Kidney epithelial cell (primary cell): ENCODE data around the gene NT5DC1. TPM values are rescaled to one million over a fixed set of nuclear protein-coding genes. Genes with fewer than 3 reads are reported as not detected.
A peak's percentile ranks its signal among the peaks of the same experiment; 100 is the strongest.

Experiments used
- DNase-seq: peaks from one replicate; pipeline ENCODE4 v3.0.0-alpha.2; 2010; ENCODE audit warnings: low read depth
- H3K27me3 ChIP-seq: 2 replicates; pipeline ENCODE4 v1.6.0; 2011; ENCODE audit warnings: low read length; ENCODE audit not compliant: control insufficient read depth, insufficient read depth
- H3K36me3 ChIP-seq: 2 replicates; pipeline ENCODE4 v1.5.1; 2011; ENCODE audit warnings: low read length; ENCODE audit not compliant: control insufficient read depth, insufficient read depth
- H3K4me3 ChIP-seq: 2 replicates; pipeline ENCODE4 v1.5.1; 2011; ENCODE audit warnings: low read depth, mild to moderate bottlenecking, control low read depth, low read length
- total RNA-seq: library from RNA; depleted of rRNA; stranded (reverse); fragments of >200 nt; gene quantifications from 2 replicates; pipeline ENCODE4 v1.2.3, GENCODE V29; 2015
- TF ChIP-seq, protein P1 (sequence below): IDR thresholded peaks from 2 replicates; pipeline ENCODE4 v1.5.1; 2011; ENCODE audit warnings: mild to moderate bottlenecking, moderate library complexity, low read length, control low read depth, inconsistent platforms; ENCODE audit not compliant: insufficient read depth, poor library complexity, severe bottlenecking

The NT5DC1 gene
- total RNA-seq, 1 donor from 2014 or later, result 19.3 TPM

DNA sequence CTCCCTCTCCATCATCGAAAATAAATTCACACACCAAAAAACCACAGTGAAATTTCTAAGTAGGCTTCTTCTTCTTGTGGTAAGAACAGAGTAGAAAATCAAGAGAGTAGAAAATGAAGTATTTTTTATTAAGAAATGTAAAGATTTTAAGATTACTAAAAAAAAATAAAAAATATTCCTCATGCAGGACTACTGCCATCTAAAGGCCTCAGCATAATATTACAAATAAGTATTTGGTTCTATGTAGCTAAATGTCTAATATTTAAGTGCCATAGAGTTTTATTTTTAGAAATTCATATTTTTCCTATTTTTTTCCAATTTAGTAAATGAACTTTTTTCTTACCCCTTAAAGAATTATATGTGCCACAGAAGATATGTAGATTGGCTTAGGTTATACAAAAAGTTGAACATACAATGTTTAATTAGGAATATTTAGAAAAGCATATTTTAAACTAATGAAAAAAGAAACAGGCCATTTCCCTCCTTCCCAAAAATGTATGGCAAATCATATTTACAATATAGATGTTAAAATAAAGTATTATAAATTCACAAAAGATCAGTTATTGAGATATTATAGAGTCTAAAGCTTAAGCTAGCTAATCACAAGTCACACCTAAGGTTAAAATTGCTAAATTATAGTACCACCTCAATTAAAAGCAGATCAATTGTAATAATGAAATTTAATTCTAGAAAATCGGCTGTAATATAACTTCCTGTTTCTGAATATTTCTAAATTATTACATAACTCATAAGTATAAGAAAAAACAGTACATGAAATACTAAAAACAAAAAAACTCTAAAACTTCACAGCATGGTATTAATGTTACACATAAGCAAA lies 3.5 kb upstream of the NT5DC1 start:
- Histone ChIP-seq H3K27me3 (no peaks in the 10 kb centered on the region), H3K4me3 (no peak overlapping the region), H3K36me3 (no peaks in the 10 kb centered on the region)
- TF ChIP-seq, protein P1, sequence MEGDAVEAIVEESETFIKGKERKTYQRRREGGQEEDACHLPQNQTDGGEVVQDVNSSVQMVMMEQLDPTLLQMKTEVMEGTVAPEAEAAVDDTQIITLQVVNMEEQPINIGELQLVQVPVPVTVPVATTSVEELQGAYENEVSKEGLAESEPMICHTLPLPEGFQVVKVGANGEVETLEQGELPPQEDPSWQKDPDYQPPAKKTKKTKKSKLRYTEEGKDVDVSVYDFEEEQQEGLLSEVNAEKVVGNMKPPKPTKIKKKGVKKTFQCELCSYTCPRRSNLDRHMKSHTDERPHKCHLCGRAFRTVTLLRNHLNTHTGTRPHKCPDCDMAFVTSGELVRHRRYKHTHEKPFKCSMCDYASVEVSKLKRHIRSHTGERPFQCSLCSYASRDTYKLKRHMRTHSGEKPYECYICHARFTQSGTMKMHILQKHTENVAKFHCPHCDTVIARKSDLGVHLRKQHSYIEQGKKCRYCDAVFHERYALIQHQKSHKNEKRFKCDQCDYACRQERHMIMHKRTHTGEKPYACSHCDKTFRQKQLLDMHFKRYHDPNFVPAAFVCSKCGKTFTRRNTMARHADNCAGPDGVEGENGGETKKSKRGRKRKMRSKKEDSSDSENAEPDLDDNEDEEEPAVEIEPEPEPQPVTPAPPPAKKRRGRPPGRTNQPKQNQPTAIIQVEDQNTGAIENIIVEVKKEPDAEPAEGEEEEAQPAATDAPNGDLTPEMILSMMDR, result peak; percentile 37
- no peak for DNase-seq

DNA sequence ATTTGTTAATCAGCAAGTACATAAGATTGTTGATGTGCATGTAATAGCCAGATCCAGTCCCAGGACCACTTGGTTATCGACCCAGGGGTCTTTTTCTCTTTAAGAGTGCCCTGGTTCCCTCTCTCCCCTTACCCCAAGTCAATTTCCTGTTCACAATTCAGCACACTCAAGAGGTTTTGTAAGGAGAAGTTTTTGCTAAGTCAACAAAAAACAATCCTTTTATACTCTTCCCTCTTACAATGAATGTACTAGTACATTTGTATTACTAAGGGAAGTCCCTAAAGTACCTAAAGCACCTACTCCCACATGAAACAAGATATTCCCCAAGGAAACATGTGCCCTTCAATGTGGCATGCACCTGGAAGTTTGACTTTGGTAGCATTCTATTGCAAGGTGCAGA lies 1.6 kb upstream of the NT5DC1 start:
- TF ChIP-seq, protein P1, result no peak
- no peaks in the 10 kb centered on the region for H3K36me3 ChIP-seq
- no peaks in the 10 kb centered on the region for H3K27me3 ChIP-seq
- H3K4me3 ChIP-seq, result no peak overlapping the region
- DNase-seq, result no peak

DNA sequence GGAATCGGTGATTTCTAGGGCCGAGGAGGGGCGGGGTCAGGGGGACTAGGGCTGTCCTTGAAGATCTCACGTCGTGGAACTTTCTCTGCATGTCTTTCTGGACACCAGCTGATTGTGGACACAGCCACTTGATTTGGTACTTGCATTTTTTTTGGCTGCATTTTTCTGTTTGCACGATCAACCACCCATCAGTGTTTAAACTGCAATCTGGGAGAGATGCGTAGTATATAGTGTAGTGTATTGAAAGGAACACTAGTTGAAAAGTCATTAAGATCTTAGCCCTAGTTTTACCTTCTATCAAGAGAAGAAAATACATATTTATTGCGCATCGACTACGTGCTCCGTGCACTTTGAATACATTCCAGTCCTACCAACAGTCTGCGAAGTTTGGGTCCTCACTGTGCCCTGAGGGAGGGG lies 657 bp downstream of the NT5DC1 start:
- TF ChIP-seq, protein P1, result no peak
- no peak for DNase-seq
- Histone ChIP-seq H3K4me3 (peak overlapping the region; percentile 91), H3K36me3 (no peaks in the 10 kb centered on the region), H3K27me3 (no peaks in the 10 kb centered on the region)

DNA sequence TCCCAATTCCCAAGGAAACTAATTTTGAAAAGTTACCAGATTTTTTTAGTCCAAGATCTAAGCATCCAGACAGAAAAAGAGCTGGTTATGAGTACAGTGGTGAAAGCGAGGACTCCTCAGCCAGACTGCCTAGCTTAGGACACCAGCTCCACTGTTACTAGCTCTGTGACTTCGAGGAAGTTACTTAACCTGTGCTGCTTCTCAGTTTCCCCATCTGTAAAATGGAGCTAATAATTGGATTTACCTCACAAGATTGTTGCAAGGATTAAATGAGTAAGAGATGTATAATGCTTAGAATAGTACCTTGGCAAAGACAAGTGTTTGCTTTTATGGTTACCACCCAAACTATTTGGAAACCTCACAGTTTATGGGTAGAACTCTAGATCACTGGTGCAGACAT lies 1.1 kb downstream of the NT5DC1 start:
- no peaks in the 10 kb centered on the region for H3K36me3 ChIP-seq
- no peaks in the 10 kb centered on the region for H3K27me3 ChIP-seq
- peak overlapping the region; percentile 91 for H3K4me3 ChIP-seq
- TF ChIP-seq, protein P1, result no peak
- no peak for DNase-seq

DNA sequence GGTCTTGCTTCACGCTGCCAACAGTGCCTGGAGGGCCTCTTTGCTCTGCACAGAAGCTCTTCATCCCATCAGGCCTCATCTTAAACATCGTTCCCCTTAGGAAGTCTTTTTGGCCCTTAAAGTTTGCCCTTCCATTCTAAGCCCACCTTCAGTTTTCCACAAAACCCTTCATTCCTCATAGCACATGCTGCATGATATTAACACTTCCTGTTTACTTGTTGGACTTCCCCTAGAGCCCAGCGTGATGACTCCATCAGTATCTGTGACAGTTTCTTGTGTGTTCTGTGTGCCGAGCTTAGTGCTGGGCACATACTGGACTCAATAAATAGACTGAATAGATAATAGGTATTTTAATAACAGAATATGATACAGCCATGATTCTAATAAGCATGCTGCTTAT lies 2.2 kb downstream of the NT5DC1 start:
- TF ChIP-seq, protein P1, result no peak
- DNase-seq, result no peak
- Histone ChIP-seq H3K36me3 (no peaks in the 10 kb centered on the region), H3K4me3 (no peak overlapping the region), H3K27me3 (no peaks in the 10 kb centered on the region)

DNA sequence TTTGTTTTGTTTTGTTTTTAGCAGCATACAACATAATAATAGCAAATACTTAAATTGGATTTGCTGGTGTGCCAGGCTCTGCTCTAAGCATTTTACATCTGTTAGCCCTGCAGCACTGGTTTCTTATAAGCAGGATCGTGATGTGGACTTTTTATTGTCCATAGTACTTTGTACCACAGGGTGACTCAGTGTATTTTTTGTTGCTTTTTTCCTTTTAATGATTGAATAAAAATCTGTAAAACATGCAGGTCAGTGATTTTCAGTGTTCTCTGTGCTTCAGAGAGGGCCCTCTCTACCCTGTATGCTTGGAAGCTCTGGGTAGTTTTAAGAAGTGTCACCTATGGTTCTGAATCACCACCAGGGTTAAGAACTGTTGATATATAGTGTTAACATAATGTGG lies 4.0 kb downstream of the NT5DC1 start:
- TF ChIP-seq, protein P1, result no peak
- Histone ChIP-seq H3K4me3 (no peak overlapping the region), H3K27me3 (no peaks in the 10 kb centered on the region), H3K36me3 (no peaks in the 10 kb centered on the region)
- no peak for DNase-seq
